Liver (tissue), 9 donors: ENCODE results near the gene HIPK2. TPM values are rescaled to one million over a fixed set of nuclear protein-coding genes. Genes with fewer than 3 reads are reported as not detected.
A peak's percentile ranks its signal among the peaks of the same experiment; 100 is the strongest.

Experiments
- DNase-seq: peaks from one replicate; pipeline ENCODE4 v3.0.0-alpha.2; 2017; ENCODE audit warnings: low spot score
- H3K27ac ChIP-seq, 2 donors: one replicate each; pipeline ENCODE4 v1.7.0; 2013; ENCODE audit warnings: inconsistent platforms in 2 of 2, low read length in 2 of 2, control low read depth in 1 of 2, low read depth in 1 of 2, mild to moderate bottlenecking in 1 of 2
- H3K27me3 ChIP-seq, 4 donors: one replicate each; pipeline versions ENCODE4 v1.6.1 to v1.7.0; 2013; ENCODE audit warnings: low read length in 3 of 4, inconsistent platforms in 1 of 4, mild to moderate bottlenecking in 1 of 4, moderate library complexity in 1 of 4; ENCODE audit not compliant: control insufficient read depth in 4 of 4, insufficient read depth in 4 of 4
- H3K36me3 ChIP-seq, 4 donors: one replicate each; pipeline versions ENCODE4 v1.6.1 to v1.7.0; 2013; ENCODE audit warnings: low read length in 3 of 4, mild to moderate bottlenecking in 3 of 4, low read depth in 1 of 4, moderate library complexity in 1 of 4; ENCODE audit not compliant: control insufficient read depth in 4 of 4, insufficient read depth in 3 of 4
- H3K4me1 ChIP-seq, 4 donors: one replicate each; pipeline versions ENCODE4 v1.6.1 to v1.7.0; 2013; ENCODE audit warnings: low read length in 3 of 4, mild to moderate bottlenecking in 3 of 4, moderate library complexity in 1 of 4; ENCODE audit not compliant: control insufficient read depth in 4 of 4, insufficient read depth in 4 of 4
- H3K4me3 ChIP-seq, 3 donors: one replicate each; pipeline versions ENCODE4 v1.6.1 to v1.7.0; 2013; ENCODE audit warnings: low read length in 3 of 3, control low read depth in 1 of 3, low read depth in 1 of 3, mild to moderate bottlenecking in 1 of 3
- H3K9ac ChIP-seq, 2 donors: one replicate each; pipeline ENCODE4 v1.7.0; 2013; ENCODE audit warnings: low read length in 2 of 2, mild to moderate bottlenecking in 2 of 2, moderate library complexity in 2 of 2, control low read depth in 1 of 2, low read depth in 1 of 2
- H3K9me3 ChIP-seq, 4 donors: one replicate each; pipeline versions ENCODE4 v1.6.1 to v1.7.0; 2013; ENCODE audit warnings: low read length in 3 of 4; ENCODE audit not compliant: control insufficient read depth in 4 of 4
- EGR1 ChIP-seq, 2 donors: IDR thresholded peaks; 2 replicates each; pipeline ENCODE4 v1.6.1; 2016 to 2018; ENCODE audit warnings: antibody characterized with exemption in 2 of 2, low read depth in 2 of 2
- FOXA1 ChIP-seq: IDR thresholded peaks from 2 replicates; pipeline ENCODE4 v1.6.1; 2016; ENCODE audit warnings: antibody characterized with exemption
- HNF4A ChIP-seq, 2 donors: conservative IDR thresholded peaks; 2 replicates each; pipeline ENCODE4 v1.6.1; 2016; ENCODE audit warnings: antibody characterized with exemption in 2 of 2, mild to moderate bottlenecking in 2 of 2
- JUND ChIP-seq, 2 donors: IDR thresholded peaks; 2 replicates each; pipeline ENCODE4 v1.6.1; 2016; ENCODE audit warnings: antibody characterized with exemption in 2 of 2
- MAX ChIP-seq: IDR thresholded peaks from 2 replicates; pipeline ENCODE4 v1.6.1; 2016; ENCODE audit warnings: antibody characterized with exemption
- NR2F2 ChIP-seq: IDR thresholded peaks from 2 replicates; pipeline ENCODE4 v1.6.1; 2016; ENCODE audit warnings: antibody characterized with exemption
- REST ChIP-seq: IDR thresholded peaks from 2 replicates; pipeline ENCODE4 v1.6.1; 2016; ENCODE audit warnings: antibody characterized with exemption, mild to moderate bottlenecking
- RXRA ChIP-seq, 2 donors: IDR thresholded peaks; 2 replicates each; pipeline ENCODE4 v1.6.1; 2017 to 2018; ENCODE audit warnings: antibody characterized with exemption in 2 of 2, mild to moderate bottlenecking in 1 of 2
- SP1 ChIP-seq: IDR thresholded peaks from 2 replicates; pipeline ENCODE4 v1.6.1; 2018; ENCODE audit warnings: antibody characterized with exemption, mild to moderate bottlenecking
- TAF1 ChIP-seq: conservative IDR thresholded peaks from 2 replicates; pipeline ENCODE4 v1.6.1; 2016; ENCODE audit warnings: antibody characterized with exemption, mild to moderate bottlenecking
- YY1 ChIP-seq: IDR thresholded peaks from 2 replicates; pipeline ENCODE4 v1.6.1; 2016; ENCODE audit warnings: antibody characterized with exemption, mild to moderate bottlenecking
- WGBS: extraction: QIAGEN DNeasy Blood & Tissue Kit; methylation state at CpG from one replicate; pipeline ENCODE4 v1.1.7; 2013; 5-methylcytosine and 5-hydroxymethylcytosine counted together
- polyA plus RNA-seq, 2 donors: library from polyadenylated mRNA; stranded (reverse) in 1 of 2; unstranded in 1 of 2; fragments of 200-250 nt in 1 of 2; fragments of >200 nt in 1 of 2; fragmentation: Nextera tagmentation in 1 of 2; extraction: Ambion mirVana in 1 of 2; gene quantifications; one replicate each; pipeline versions ENCODE4 v1.2.1 to v1.2.3, GENCODE V29; 2013 to 2015
- total RNA-seq, 2 donors: library from RNA; depleted of rRNA; stranded (reverse); fragments of >200 nt; gene quantifications; one replicate each; pipeline ENCODE4 v1.2.3, GENCODE V29; 2014
- donor health status: healthy.
- donor health status: healthy.
- donor health status: healthy.
- donor health status: healthy.
- donor health status: healthy.

HIPK2 gene
- total and polyA plus RNA-seq, 4 donors, result 13.1 to 48.8 (median 16.6) TPM

GRCh38 chr7:139655305-139655704 is 122.5 kb downstream of the HIPK2 start (continued):
- TF ChIP-seq JUND (IDR thresholded peaks at IDR 0.05), result no peak

- TF ChIP-seq MAX (no peak), HNF4A (conservative IDR thresholded peaks at IDR 0.05) (peak in 1 of 2 donors; percentile 61), YY1 (peak; percentile 42), NR2F2 (no peak), RXRA (IDR thresholded peaks at IDR 0.05) (peak in 1 of 2 donors; percentile 31)
- H3K9me3 ChIP-seq, result no peaks in the 10 kb centered on the region
- DNase-seq, result no peak
- no peak overlapping the region for H3K4me3 ChIP-seq
- H3K27ac ChIP-seq, result peak overlapping the region; percentile 31 to 69
- no peaks in the 10 kb centered on the region for H3K27me3 ChIP-seq
- peaks cover 17 to 80% (median 60%) of the 10 kb centered on the region in 4 donors for H3K4me1 ChIP-seq
- no peak overlapping the region for H3K9ac ChIP-seq
- H3K36me3 ChIP-seq, result peaks cover 0 to 2% (median 0%) of the 10 kb centered on the region in 4 donors
- WGBS, result 73% methylated on average over 14 of the region's 14 CpGs
Observed at GRCh38 chr7:139654276-139655181, 123.3 kb downstream of the HIPK2 start.

GRCh38 chr7:139651914-139652313 is 125.9 kb downstream of the HIPK2 start:
- Histone ChIP-seq H3K4me3 (no peak overlapping the region), H3K36me3 (peaks cover 0 to 2% (median 0%) of the 10 kb centered on the region in 4 donors), H3K27ac (peak overlapping the region; percentile 14 to 71), H3K9me3 (no peaks in the 10 kb centered on the region), H3K27me3 (no peaks in the 10 kb centered on the region), H3K4me1 (peaks cover 7 to 78% (median 59%) of the 10 kb centered on the region in 4 donors), H3K9ac (no peak overlapping the region)
- 86% methylated on average over 4 of the region's 4 CpGs for WGBS
- TF ChIP-seq SP1, result no peak
- no peak for DNase-seq

DNA sequence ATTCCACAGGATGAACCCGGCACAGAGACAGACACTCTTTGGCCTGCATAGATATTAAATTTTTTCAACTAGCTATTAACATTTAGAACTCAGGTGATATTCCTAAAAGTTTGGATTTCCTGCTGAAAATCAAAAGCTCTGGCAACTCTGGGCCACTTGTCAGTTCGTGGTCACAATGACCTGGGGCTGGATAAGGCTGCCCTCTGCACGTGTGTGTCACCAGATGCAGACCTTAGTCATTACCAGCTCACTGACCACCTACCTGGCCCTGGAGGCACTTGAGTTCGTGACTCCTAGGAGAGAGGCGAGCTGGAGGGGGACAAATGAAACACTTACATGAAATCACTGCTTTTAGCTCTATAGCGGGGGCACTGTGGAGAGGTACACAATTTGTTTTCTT is 126.5 kb downstream of the HIPK2 start:
- H3K27ac ChIP-seq, result peak overlapping the region; percentile 49 to 71
- no peak overlapping the region for H3K4me3 ChIP-seq
- no peaks in the 10 kb centered on the region for H3K9me3 ChIP-seq
- TF ChIP-seq NR2F2 (no peak), REST (no peak), TAF1 (no peak), MAX (no peak), HNF4A (conservative IDR thresholded peaks at IDR 0.05) (peak; percentile 12 to 19), EGR1 (IDR thresholded peaks at IDR 0.05; ENCODE audit: low read depth in 2 of 2) (no peak), JUND (IDR thresholded peaks at IDR 0.05) (no peak), RXRA (IDR thresholded peaks at IDR 0.05) (peak in 1 of 2 donors; percentile 52), FOXA1 (no peak)
- WGBS, result 59% methylated on average over 6 of the region's 6 CpGs
- no peaks in the 10 kb centered on the region for H3K27me3 ChIP-seq
- no peak for DNase-seq
- no peak overlapping the region for H3K9ac ChIP-seq
- peaks cover 0 to 2% (median 0%) of the 10 kb centered on the region in 4 donors for H3K36me3 ChIP-seq
- peaks cover 7 to 82% (median 62%) of the 10 kb centered on the region in 4 donors for H3K4me1 ChIP-seq
